A673 (cell line): ENCODE data around the gene SIGLEC7. TPM values are rescaled to one million over a fixed set of nuclear protein-coding genes. Genes with fewer than 3 reads are reported as not detected.

Experiments
- BruUV-seq: library from RNA; stranded (reverse); fragments of 400-500 nt; replicated peaks from 2 replicates; lab custom pipeline; 2021; lab: Mats Ljungman, UMichigan
- CTCF ChIA-PET: fragments of 300-600 bp; sonication (Branson Sonifier 250); formaldehyde crosslinking; loops from one replicate; lab custom pipeline; 2022; ENCODE audit warnings: antibody characterized with exemption; lab: Charles Lee
- POLR2A ChIA-PET: fragments of 300-600 bp; sonication (Branson Sonifier 250); formaldehyde crosslinking; loops from one replicate; lab custom pipeline; 2022; ENCODE audit warnings: antibody characterized with exemption; ENCODE audit not compliant: low non-redundant PET; lab: Charles Lee
- DNase-seq: peaks from one replicate; pipeline ENCODE4 v3.0.0-alpha.2; 2015; ENCODE audit warnings: low spot score
- H3K27ac ChIP-seq: fragments of 200-600 bp; sonication (generic); 2 replicates; pipeline ENCODE4 v1.5.1; 2016; ENCODE audit warnings: mixed run types, low read depth, mild to moderate bottlenecking, mixed read lengths, antibody characterized with exemption, low read length; ENCODE audit not compliant: poor library complexity, severe bottlenecking
- H3K27me3 ChIP-seq: fragments of 200-600 bp; sonication (generic); replicated peaks from 2 replicates; pipeline ENCODE4 v1.6.1; 2017; ENCODE audit warnings: mixed run types, low read depth, mild to moderate bottlenecking, mixed read lengths, antibody characterized with exemption, low read length; ENCODE audit not compliant: insufficient read depth, poor library complexity
- H3K36me3 ChIP-seq: fragments of 200-600 bp; sonication (generic); 2 replicates; pipeline ENCODE4 v1.6.1; 2016; ENCODE audit warnings: mixed run types, mild to moderate bottlenecking, mixed read lengths, antibody characterized with exemption, low read length; ENCODE audit not compliant: insufficient read depth, poor library complexity, severe bottlenecking
- H3K4me1 ChIP-seq: fragments of 200-600 bp; sonication (generic); 2 replicates; pipeline ENCODE4 v1.6.1; 2017; ENCODE audit warnings: mixed run types, mild to moderate bottlenecking, mixed read lengths, antibody characterized with exemption, low read length; ENCODE audit not compliant: insufficient read depth, poor library complexity, severe bottlenecking
- H3K4me3 ChIP-seq: fragments of 200-600 bp; sonication (generic); 2 replicates; pipeline ENCODE4 v1.5.1; 2016; ENCODE audit warnings: low read depth, mixed run types, mild to moderate bottlenecking, mixed read lengths, low read length; ENCODE audit not compliant: poor library complexity, severe bottlenecking
- H3K9me3 ChIP-seq: fragments of 200-600 bp; sonication (generic); 2 replicates; pipeline ENCODE4 v1.6.1; 2016; ENCODE audit warnings: mixed run types, low read depth, mild to moderate bottlenecking, mixed read lengths, antibody characterized with exemption, low read length; ENCODE audit not compliant: poor library complexity, severe bottlenecking
- EZH2 ChIP-seq: fragments of 200-600 bp; sonication (generic); IDR thresholded peaks from 2 replicates; pipeline ENCODE4 v1.6.1; 2017; ENCODE audit warnings: borderline replicate concordance, low read depth, mild to moderate bottlenecking, mixed read lengths, antibody characterized with exemption, low read length; ENCODE audit not compliant: poor library complexity, severe bottlenecking
- intact Hi-C: fragments of 100-400 bp; cut with micrococcal nuclease; formaldehyde crosslinking; loops from one replicate; pipeline ENCODE4 v1.10.0; 2022; ENCODE audit not compliant: unreplicated experiment
- total RNA-seq: library from RNA; stranded (reverse); gene quantifications from 2 replicates; pipeline ENCODE4 v1.2.3, GENCODE V29; 2021
- TF ChIP-seq, protein P1 (sequence below): fragments of 300-800, 200-600 bp; sonication (generic); conservative IDR thresholded peaks from 2 replicates; pipeline ENCODE4 v1.5.1; 2017; ENCODE audit warnings: low read depth, mild to moderate bottlenecking, antibody characterized with exemption, low read length, moderate library complexity, mixed read lengths

The SIGLEC7 gene
- total RNA-seq, 1 experiment from 2014 or later = not detected

DNA sequence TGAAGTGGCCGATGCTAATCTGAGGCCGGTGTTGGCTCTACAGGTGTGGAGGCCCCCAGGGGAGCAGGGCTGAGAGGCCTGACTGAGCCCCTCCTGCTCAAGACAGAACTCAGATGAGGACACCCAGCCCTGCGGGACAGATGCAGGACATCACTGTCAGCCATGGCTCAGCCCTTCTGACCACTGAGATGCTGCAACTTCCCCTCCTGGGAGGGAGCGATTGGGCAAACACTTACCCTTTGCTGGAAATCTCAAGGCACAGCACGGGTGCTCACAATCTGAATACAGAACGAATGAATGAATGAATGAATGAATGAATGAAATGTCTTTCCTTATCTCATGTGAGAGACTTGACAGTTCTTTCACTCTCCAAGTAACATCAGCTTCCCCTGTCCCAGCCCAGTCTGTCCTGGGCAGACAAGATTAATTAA is 3.5 kb upstream of the SIGLEC7 start:
- Histone ChIP-seq H3K9me3 (peaks cover 6% of the 10 kb centered on the region), H3K4me3 (no peak overlapping the region), H3K36me3 (no peaks in the 10 kb centered on the region), H3K4me1 (no peaks in the 10 kb centered on the region), H3K27ac (no peak overlapping the region), H3K27me3 (peaks cover 40% of the 10 kb centered on the region)
- no peak for DNase-seq
- intact Hi-C loops = no loop called here
- BruUV-seq = no TSS peak
- TF ChIP-seq, protein P1, sequence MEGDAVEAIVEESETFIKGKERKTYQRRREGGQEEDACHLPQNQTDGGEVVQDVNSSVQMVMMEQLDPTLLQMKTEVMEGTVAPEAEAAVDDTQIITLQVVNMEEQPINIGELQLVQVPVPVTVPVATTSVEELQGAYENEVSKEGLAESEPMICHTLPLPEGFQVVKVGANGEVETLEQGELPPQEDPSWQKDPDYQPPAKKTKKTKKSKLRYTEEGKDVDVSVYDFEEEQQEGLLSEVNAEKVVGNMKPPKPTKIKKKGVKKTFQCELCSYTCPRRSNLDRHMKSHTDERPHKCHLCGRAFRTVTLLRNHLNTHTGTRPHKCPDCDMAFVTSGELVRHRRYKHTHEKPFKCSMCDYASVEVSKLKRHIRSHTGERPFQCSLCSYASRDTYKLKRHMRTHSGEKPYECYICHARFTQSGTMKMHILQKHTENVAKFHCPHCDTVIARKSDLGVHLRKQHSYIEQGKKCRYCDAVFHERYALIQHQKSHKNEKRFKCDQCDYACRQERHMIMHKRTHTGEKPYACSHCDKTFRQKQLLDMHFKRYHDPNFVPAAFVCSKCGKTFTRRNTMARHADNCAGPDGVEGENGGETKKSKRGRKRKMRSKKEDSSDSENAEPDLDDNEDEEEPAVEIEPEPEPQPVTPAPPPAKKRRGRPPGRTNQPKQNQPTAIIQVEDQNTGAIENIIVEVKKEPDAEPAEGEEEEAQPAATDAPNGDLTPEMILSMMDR = no peak
- TF ChIP-seq EZH2 = no peak
- ChIA-PET CTCF (no interaction called here), POLR2A (no interaction called here)

DNA sequence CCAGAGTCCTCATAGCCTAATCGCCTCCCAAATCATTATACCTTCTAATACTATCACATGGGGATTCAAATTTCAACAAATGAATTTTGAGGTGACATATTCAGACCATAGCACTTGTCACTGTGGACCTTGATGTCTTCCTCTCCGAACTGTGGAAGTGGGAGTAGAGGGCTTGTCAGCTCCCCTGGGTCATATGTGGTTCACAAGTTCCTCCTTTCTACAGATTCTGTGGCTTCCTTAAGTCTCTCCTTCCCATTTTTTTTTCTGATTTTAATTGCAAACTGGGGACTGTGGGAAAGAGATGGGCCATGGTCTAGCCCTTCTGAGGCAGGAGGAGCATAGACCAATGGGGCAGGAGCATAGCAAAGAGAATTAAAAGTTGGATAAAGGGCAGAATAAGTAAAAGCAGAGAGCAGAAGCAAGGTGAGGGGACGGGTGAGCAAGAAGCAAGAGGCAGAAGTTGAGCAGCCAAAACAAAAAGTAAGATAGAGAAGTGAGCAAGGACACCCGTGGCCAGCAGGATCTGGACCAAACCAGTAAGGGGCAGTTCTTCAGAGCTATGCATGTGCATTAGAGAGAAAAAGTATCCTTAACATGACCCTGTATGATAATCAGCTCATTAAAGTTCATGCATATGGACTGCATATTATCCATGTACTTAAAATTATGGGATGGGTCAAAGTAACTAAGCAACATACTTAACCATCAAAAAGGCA is 2.6 kb upstream of the SIGLEC7 start:
- H3K4me3 ChIP-seq = no peak overlapping the region
- ChIA-PET CTCF (interaction anchor here (0.7 kb wide), 1 partner anchor 29 kb away, joined by 3 read pairs; no protein-coding TSS in a partner anchor), POLR2A (no interaction called here)
- H3K4me1 ChIP-seq = no peaks in the 10 kb centered on the region
- no peaks in the 10 kb centered on the region for H3K36me3 ChIP-seq
- H3K9me3 ChIP-seq = peaks cover 6% of the 10 kb centered on the region
- TF ChIP-seq, protein P1 = no peak
- no peak for TF ChIP-seq EZH2
- intact Hi-C loops = no loop called here
- H3K27ac ChIP-seq = no peak overlapping the region
- no peak for DNase-seq
- no TSS peak for BruUV-seq
- H3K27me3 ChIP-seq = peaks cover 40% of the 10 kb centered on the region

DNA sequence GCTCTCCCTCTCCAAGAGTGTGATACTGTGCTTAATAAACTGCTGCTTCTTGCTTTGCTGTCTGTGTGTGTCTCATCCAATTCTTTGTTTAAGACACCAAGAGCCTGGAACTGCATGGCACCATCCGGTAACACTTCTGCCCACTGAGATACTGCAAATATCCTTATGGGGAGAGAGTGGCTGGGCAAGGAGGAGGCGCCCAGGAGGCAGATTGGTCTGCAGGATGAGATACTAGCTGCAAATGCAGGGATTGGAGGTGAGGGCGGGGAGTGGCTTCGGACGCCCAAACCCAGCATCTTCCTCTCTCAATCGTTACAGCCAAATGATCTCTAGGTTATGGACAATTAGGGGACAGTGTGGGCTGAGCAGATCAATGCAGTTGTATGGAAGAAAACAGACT is 1.7 kb upstream of the SIGLEC7 start:
- DNase-seq = no peak
- no peak for TF ChIP-seq EZH2
- TF ChIP-seq, protein P1 = no peak
- CTCF ChIA-PET = no interaction called here

More for the DNA sequence above, 1.7 kb upstream of the SIGLEC7 start:
- H3K4me3 ChIP-seq = no peak overlapping the region
- H3K27ac ChIP-seq = no peak overlapping the region
- intact Hi-C loops = no loop called here
- H3K4me1 ChIP-seq = no peaks in the 10 kb centered on the region
- POLR2A ChIA-PET = no interaction called here
- H3K27me3 ChIP-seq = peaks cover 40% of the 10 kb centered on the region
- H3K9me3 ChIP-seq = no peaks in the 10 kb centered on the region
- BruUV-seq = no TSS peak
- no peaks in the 10 kb centered on the region for H3K36me3 ChIP-seq
